NT2/D1 (cell line): ENCODE data around the gene MKRN2.

Experiments used
- DNase-seq: peaks from one replicate; pipeline ENCODE4 v3.0.0-alpha.2; 2011; ENCODE audit warnings: low read depth, low spot score
- H3K27me3 ChIP-seq: 2 replicates; pipeline ENCODE4 v1.6.0; 2011; ENCODE audit warnings: mild to moderate bottlenecking; ENCODE audit not compliant: insufficient read length, insufficient read depth
- H3K36me3 ChIP-seq: 2 replicates; pipeline ENCODE4 v1.6.1; 2011; ENCODE audit warnings: mild to moderate bottlenecking, low read length, mixed read lengths; ENCODE audit not compliant: insufficient read depth, insufficient read length
- H3K4me1 ChIP-seq: 2 replicates; pipeline ENCODE4 v1.5.1; 2011; ENCODE audit not compliant: insufficient read depth, insufficient read length
- H3K4me3 ChIP-seq: 2 replicates; pipeline ENCODE4 v1.5.1; 2011; ENCODE audit warnings: low read depth; ENCODE audit not compliant: insufficient read length
- H3K9ac ChIP-seq: 2 replicates; pipeline ENCODE4 v1.6.0; 2011; ENCODE audit warnings: low read depth; ENCODE audit not compliant: insufficient read length
- H3K9me3 ChIP-seq: 2 replicates; pipeline ENCODE4 v1.5.1; 2011; ENCODE audit warnings: mild to moderate bottlenecking, low read length; ENCODE audit not compliant: insufficient read depth
- SUZ12 ChIP-seq: IDR thresholded peaks from 2 replicates; pipeline ENCODE4 v1.6.1; 2011; ENCODE audit not compliant: insufficient read length, insufficient read depth; ENCODE audit errors: extremely low read depth
- YY1 ChIP-seq: IDR thresholded peaks from 2 replicates; pipeline ENCODE4 v1.6.1; 2011; ENCODE audit not compliant: insufficient read length, insufficient read depth
- ZNF274 ChIP-seq: IDR thresholded peaks from 2 replicates; pipeline ENCODE4 v1.6.1; 2011; ENCODE audit warnings: mild to moderate bottlenecking, low read depth, low read length

The MKRN2 gene

DNA sequence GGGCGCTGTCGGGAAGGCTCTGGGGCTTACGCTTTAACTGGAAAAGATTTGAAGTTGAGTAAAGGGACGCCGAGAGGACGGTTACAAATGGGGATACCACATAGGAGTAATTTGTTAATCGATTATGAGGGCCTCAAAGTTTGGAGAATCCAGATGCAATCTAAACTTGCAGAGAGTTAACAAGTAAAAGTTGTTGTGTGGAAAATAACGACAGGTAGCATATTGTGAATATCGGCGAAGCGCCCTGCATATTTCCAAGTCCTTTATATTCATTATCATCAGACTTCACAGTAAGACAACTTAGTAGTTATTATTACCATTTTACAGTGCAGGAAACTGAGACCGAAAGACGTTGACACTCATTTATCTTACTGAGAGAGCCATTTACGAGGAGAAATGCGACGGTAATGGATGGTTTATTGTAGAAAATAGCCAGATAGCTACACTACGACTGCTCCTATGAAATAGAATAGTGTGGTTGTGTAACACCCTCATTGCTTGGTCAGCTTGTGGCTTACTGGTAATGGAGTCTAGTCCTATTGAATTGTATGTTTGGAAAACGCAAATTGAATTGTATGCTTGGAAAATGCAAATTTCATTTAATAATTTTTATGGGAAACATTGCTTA lies 700 bp downstream of the MKRN2 start:
- Histone ChIP-seq H3K9ac (peak overlapping the region; percentile 96), H3K9me3 (no peaks in the 10 kb centered on the region), H3K4me1 (peaks cover 4% of the 10 kb centered on the region), H3K36me3 (no peaks in the 10 kb centered on the region), H3K27me3 (peaks cover 38% of the 10 kb centered on the region), H3K4me3 (peak overlapping the region; percentile 92)
- TF ChIP-seq ZNF274 (no peak), SUZ12 (no peak), YY1 (no peak)
- DNase-seq: no peak

GRCh38 chr3:12558706-12559105 lies 1.8 kb downstream of the MKRN2 start:
- Histone ChIP-seq H3K9me3 (no peaks in the 10 kb centered on the region), H3K4me3 (no peak overlapping the region), H3K27me3 (peaks cover 27% of the 10 kb centered on the region), H3K4me1 (peaks cover 4% of the 10 kb centered on the region), H3K36me3 (no peaks in the 10 kb centered on the region), H3K9ac (peak overlapping the region; percentile 15)
- no peak for DNase-seq
- TF ChIP-seq SUZ12 (no peak), YY1 (no peak), ZNF274 (no peak)

- TF ChIP-seq ZNF274 (no peak), SUZ12 (no peak), YY1 (no peak)
- peak overlapping the region; percentile 12 for H3K9ac ChIP-seq
- H3K27me3 ChIP-seq: peaks cover 19% of the 10 kb centered on the region
- no peak for DNase-seq
- H3K4me3 ChIP-seq: no peak overlapping the region
- H3K4me1 ChIP-seq: peaks cover 4% of the 10 kb centered on the region
- no peaks in the 10 kb centered on the region for H3K9me3 ChIP-seq
- H3K36me3 ChIP-seq: no peaks in the 10 kb centered on the region
Measured at GRCh38 chr3:12559520-12559919, 2.6 kb downstream of the MKRN2 start.

GRCh38 chr3:12560505-12561190 lies 3.8 kb downstream of the MKRN2 start:
- TF ChIP-seq SUZ12 (no peak), ZNF274 (no peak), YY1 (no peak)
- H3K9ac ChIP-seq: no peak overlapping the region
- no peaks in the 10 kb centered on the region for H3K9me3 ChIP-seq
- no peak overlapping the region for H3K4me3 ChIP-seq
- H3K4me1 ChIP-seq: peaks cover 4% of the 10 kb centered on the region
- no peaks in the 10 kb centered on the region for H3K36me3 ChIP-seq
- H3K27me3 ChIP-seq: peaks cover 8% of the 10 kb centered on the region
- no peak for DNase-seq

DNA sequence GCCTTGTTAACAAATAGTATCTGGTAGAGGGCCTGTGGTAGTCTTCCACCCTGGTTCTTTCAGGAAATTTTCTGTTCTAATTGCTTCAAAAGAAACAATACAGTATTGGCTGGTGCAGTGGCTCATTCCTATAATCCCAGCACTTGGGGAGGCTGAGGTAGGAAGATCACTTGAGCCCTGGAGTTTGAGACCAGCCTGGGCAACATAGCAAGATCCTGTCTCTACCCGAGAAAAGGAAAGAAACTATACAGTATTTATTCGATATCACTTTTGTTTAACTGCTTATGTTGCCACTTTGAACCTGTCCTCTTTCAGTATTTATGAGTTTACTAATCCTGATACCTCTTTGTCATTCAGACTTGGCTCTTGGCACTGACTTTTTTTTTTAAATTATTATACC lies 4.5 kb downstream of the MKRN2 start:
- TF ChIP-seq SUZ12 (no peak), ZNF274 (no peak), YY1 (no peak)
- Histone ChIP-seq H3K4me3 (no peak overlapping the region), H3K4me1 (peaks cover 4% of the 10 kb centered on the region), H3K36me3 (no peaks in the 10 kb centered on the region), H3K9me3 (no peaks in the 10 kb centered on the region), H3K27me3 (peaks cover 3% of the 10 kb centered on the region), H3K9ac (no peak overlapping the region)
- DNase-seq: no peak

DNA sequence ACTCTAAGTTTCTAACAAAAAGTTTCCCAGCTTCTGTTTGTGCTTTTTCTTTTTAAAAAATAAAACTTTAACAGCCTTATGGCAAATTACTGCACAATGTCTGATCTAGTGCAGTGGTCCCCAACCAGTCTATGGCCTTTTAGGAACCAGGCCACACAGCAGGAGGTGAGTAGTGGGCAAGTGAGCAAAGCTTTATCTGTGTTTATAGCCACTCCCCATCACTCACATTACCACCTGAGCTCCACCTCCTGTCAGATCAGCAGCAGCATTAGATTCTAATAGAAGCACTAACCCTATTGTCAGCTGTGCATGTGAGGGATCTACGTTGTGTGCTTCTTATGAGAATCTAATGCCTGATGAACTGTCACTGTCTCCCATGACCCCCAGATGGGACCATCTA lies 5.6 kb downstream of the MKRN2 start:
- TF ChIP-seq YY1 (no peak), ZNF274 (no peak), SUZ12 (no peak)
- no peak for DNase-seq
- Histone ChIP-seq H3K4me3 (no peak overlapping the region), H3K36me3 (no peaks in the 10 kb centered on the region), H3K9me3 (no peaks in the 10 kb centered on the region), H3K9ac (no peak overlapping the region), H3K4me1 (peaks cover 4% of the 10 kb centered on the region), H3K27me3 (no peaks in the 10 kb centered on the region)

GRCh38 chr3:12566976-12567375 lies 10.1 kb downstream of the MKRN2 start:
- Histone ChIP-seq H3K4me1 (peaks cover 3% of the 10 kb centered on the region), H3K27me3 (no peaks in the 10 kb centered on the region), H3K9me3 (no peaks in the 10 kb centered on the region), H3K4me3 (no peak overlapping the region), H3K9ac (no peak overlapping the region), H3K36me3 (peaks cover 34% of the 10 kb centered on the region)
- no peak for DNase-seq
- TF ChIP-seq SUZ12: no peak
- no peak for TF ChIP-seq YY1
- no peak for TF ChIP-seq ZNF274
